AG04449 (cell line): ENCODE results near the gene WIPF3.

Experiments
- CTCF ChIA-PET: fragments of 350-600 bp; formaldehyde crosslinking; extraction: SDS; loops from one replicate; lab custom pipeline; 2021; ENCODE audit warnings: antibody characterized with exemption; lab: Yijun Ruan, JAX
- POLR2A ChIA-PET: fragments of 400-600, 350-600 bp; formaldehyde crosslinking; extraction: SDS; loops from one replicate; lab custom pipeline; 2020; ENCODE audit warnings: antibody characterized with exemption, inconsistent platforms; lab: Yijun Ruan, JAX
- DNase-seq: peaks from one replicate; pipeline ENCODE4 v3.0.0-alpha.2; 2010; ENCODE audit warnings: low read depth, low spot score
- H3K4me3 ChIP-seq: 2 replicates; pipeline ENCODE4 v1.5.1; 2011; ENCODE audit warnings: low read depth, mild to moderate bottlenecking, control low read depth, low read length
- CTCF ChIP-seq: IDR thresholded peaks from one replicate; pipeline ENCODE4 v1.5.1; 2011; ENCODE audit warnings: mild to moderate bottlenecking, moderate library complexity, low read length, control low read depth, inconsistent platforms; ENCODE audit not compliant: insufficient read depth; ENCODE audit errors: missing control alignments

The WIPF3 gene

DNA sequence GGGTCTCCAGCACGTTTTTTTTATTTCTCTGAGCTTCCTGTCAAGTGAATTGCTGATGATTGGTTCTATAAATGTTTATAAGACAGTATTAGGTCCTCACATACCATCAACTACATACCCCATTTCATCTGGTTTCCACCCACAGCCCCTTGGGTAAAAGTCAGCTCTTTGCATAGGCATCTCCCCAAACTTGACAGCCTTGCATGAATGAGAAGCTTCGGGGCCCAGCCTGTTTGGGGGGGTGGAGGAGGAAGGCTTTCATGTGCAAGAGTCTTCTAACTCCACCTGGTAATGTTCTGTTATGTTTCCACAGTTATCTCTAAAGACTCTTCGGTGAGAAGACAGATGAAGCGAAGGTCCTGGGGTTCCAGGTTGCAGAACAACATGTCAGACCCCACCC lies 107.9 kb downstream of the WIPF3 start:
- no peak for TF ChIP-seq CTCF
- no peak for DNase-seq
- ChIA-PET CTCF (interaction anchor here (0.6 to 2.4 kb wide), 3 partner anchors 7 to 36 kb away, joined by 3 to 13 read pairs (median 4); no protein-coding TSS in a partner anchor), POLR2A (no interaction called here)
- H3K4me3 ChIP-seq = no peak overlapping the region

DNA sequence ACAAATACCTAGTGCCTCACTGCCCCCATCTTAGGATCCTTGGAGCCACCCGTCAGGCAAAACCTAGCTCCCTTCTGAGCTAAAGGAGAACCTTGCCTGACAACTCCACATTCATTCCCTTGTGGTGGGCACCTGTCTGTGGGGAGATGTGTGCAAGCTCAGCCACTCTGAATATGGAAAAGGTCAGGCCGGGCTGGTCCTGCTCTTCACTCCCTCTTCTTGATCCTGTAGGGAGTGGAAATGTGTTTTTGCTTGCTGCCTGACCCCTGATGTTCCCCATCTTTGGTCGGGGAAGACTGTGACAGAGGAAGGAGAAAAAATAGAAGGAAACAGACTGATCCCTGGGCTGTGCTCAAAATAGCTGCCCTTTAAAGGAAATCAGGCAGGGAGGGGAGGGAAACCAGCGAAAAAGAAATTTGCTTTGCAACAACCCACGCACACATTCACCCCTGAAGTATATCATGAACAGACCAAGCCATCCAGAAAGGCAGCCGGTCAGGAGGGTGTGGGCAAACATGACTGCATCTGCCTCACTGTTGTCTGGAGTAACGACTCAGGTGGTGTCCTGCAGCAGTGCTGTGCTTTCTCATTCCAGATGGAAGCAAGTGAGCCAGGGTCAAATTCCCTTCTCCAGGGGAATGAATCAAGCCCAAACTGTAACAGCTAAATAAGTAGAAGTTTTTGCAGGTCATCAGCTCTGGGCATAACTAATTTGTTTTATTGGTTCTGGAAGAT lies 109.3 kb downstream of the WIPF3 start:
- no peak overlapping the region for H3K4me3 ChIP-seq
- POLR2A ChIA-PET = no interaction called here
- CTCF ChIA-PET = no interaction called here
- DNase-seq = no peak
- TF ChIP-seq CTCF = no peak

DNA sequence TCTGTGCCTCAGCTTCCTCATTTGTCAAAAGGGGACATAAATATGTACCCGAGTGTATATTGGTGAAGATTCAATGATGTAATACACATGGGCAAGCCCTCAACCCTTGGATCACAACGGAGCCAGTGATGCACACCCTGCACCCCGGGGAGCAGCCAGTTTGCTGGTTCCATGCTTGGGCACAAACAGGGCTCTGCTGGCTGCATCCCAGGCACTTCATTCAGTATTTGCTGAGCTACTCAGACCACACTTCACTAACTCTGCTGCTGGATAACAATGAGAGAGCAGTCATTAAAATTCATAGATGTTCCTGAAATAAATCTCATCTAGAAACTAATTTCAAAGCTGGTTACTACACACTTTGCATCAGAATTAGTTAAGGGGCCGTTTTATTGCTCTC lies 111.3 kb downstream of the WIPF3 start:
- no peak for TF ChIP-seq CTCF
- CTCF ChIA-PET = interaction anchor here (0.9 to 7.6 kb wide), 5 partner anchors 15 to 281 kb away, joined by 3 to 111 read pairs (median 7); no protein-coding TSS in a partner anchor
- POLR2A ChIA-PET = no interaction called here
- H3K4me3 ChIP-seq = no peak overlapping the region
- no peak for DNase-seq

DNA sequence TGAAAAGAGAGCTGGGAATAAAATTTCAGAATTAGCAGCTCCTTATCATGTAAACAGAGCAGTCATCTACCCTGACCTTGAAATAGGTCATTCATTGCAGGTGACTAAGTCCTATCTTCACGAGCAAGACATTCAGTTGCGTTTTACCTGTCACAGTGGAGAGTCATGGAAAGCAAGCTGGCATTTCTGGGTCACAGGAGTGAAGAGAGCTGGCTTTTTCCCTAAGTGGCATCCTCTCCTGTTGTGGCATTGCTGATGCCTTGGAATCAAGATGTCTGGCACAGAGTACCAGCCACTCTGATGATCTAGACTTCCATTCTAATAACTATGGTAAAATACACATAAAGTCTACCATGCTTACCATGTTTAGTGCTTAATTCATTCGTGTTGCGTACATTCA lies 112.5 kb downstream of the WIPF3 start:
- H3K4me3 ChIP-seq = no peak overlapping the region
- CTCF ChIA-PET = interaction anchor here (0.8 to 7.6 kb wide), 5 partner anchors 13 to 284 kb away, joined by 3 to 111 read pairs (median 7); no protein-coding TSS in a partner anchor
- TF ChIP-seq CTCF = no peak
- DNase-seq = no peak
- POLR2A ChIA-PET = no interaction called here

- no peak overlapping the region for H3K4me3 ChIP-seq
- POLR2A ChIA-PET = no interaction called here
- CTCF ChIA-PET = interaction anchor here (0.7 to 7.6 kb wide), 14 partner anchors 11 to 284 kb away, joined by 3 to 111 read pairs (median 6); no protein-coding TSS in a partner anchor
- TF ChIP-seq CTCF = no peak
- DNase-seq = no peak
These were observed 113.5 kb downstream of the WIPF3 start for GRCh38 chr7:29919790-29920189.

DNA sequence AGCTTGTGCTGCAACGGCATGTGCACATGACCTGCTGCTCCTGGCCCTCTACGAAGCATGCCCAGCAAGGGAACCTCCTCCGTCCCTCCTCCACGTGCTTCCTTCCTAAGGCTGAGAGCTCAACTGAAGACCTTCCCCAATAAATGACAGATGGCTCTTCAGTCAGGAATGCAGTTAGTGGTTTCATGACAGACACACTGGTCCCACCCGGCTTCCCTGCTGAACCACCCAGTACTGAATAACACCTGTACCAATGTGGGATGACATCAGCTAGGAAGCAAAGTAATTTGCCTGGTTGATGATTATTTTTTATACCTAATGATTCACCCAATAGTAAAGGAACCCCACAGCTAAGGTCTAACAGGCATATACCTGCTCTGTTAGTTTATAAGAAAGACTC lies 114.2 kb downstream of the WIPF3 start:
- DNase-seq = no peak
- no peak overlapping the region for H3K4me3 ChIP-seq
- ChIA-PET POLR2A (no interaction called here), CTCF (interaction anchor here (0.7 to 7.6 kb wide), 26 partner anchors 12 to 300 kb away, joined by 3 to 111 read pairs (median 5); no protein-coding TSS in a partner anchor)
- TF ChIP-seq CTCF = no peak
